Measurements from ENCODE around the gene SUPT20H. TPM values are rescaled to one million over a fixed set of nuclear protein-coding genes. Genes with fewer than 3 reads are reported as not detected.

The SUPT20H gene
- polyA plus RNA-seq, 1 donor from 2014 or later = 89.2 TPM

DNA sequence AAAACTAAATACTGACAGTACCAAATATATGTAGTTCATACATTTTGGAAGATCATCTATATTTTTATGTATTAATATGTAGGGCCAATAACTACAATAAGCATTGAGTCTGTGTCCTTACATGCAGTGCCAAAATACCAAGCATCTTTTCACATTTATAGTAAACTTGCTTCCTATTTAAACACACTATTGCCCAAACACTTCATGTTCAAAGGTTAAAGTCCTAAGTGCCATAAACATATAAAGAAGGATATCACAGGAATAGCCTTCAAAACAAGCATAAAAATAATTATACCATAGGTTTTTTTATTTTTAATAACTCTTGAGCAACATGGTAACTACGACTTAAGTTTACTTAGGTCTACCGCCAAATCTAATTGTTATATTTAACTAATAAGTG is 31.8 kb downstream of the SUPT20H start:
- no peak for TF ChIP-seq POLR2AphosphoS5 (IDR thresholded peaks at IDR 0.05)
- Histone ChIP-seq H3F3A (ENCODE audit: insufficient read depth, low read length, poor library complexity, severe bottlenecking) (no peaks in the 10 kb centered on the region), H3K9me2 (ENCODE audit: insufficient read depth, low read length) (no peaks in the 10 kb centered on the region), H4K20me1 (ENCODE audit: insufficient read depth) (no peaks in the 10 kb centered on the region), H3K79me2 (replicated peaks; ENCODE audit: insufficient read depth, low read length) (no peaks in the 10 kb centered on the region), H3K4me3 (ENCODE audit: low read length) (no peak overlapping the region), H3K9me3 (ENCODE audit: low read length) (no peaks in the 10 kb centered on the region), H3K4me2 (ENCODE audit: low read length) (no peak overlapping the region), H2AFZ (ENCODE audit: low read depth, low read length) (no peak overlapping the region), H3K9ac (ENCODE audit: low read length) (no peak overlapping the region), H3K36me3 (ENCODE audit: insufficient read depth, low read length) (peaks cover 16% of the 10 kb centered on the region), H3K27me3 (ENCODE audit: insufficient read depth, low read depth, low read length) (no peaks in the 10 kb centered on the region), H3K27ac (ENCODE audit: low read length) (no peak overlapping the region)

DNA sequence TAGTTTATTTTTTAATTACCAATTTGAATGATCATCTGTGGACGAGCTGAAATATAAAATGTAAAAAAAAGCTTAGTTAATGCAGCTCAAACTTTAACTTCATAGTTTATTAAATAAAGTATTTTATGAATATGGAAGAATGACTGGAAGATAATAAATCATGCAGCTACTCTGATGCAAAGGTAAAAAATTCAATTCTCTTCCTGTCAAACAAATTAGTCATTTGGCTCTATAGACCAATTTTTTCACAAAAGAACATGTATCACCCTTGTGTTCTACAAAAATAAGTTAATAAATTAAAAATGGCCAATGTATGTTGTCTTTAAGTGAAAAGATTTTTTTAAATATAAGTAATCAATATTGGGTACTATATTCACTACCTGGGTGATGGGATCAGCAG is 32.7 kb downstream of the SUPT20H start:
- H3F3A ChIP-seq (ENCODE audit: insufficient read depth, low read length, poor library complexity, severe bottlenecking) = no peaks in the 10 kb centered on the region
- no peaks in the 10 kb centered on the region for H4K20me1 ChIP-seq (ENCODE audit: insufficient read depth)
- H3K9me3 ChIP-seq (ENCODE audit: low read length) = no peaks in the 10 kb centered on the region
- peaks cover 15% of the 10 kb centered on the region for H3K36me3 ChIP-seq (ENCODE audit: insufficient read depth, low read length)
- no peaks in the 10 kb centered on the region for H3K9me2 ChIP-seq (ENCODE audit: insufficient read depth, low read length)
- H3K27ac ChIP-seq (ENCODE audit: low read length) = no peak overlapping the region
- TF ChIP-seq CTCF (IDR thresholded peaks at IDR 0.05; ENCODE audit: poor library complexity, severe bottlenecking) (no peak), REST (IDR thresholded peaks at IDR 0.05; ENCODE audit: borderline replicate concordance) (no peak), TAF1 (IDR thresholded peaks at IDR 0.05; ENCODE audit: low read depth) (no peak), MXI1 (conservative IDR thresholded peaks at IDR 0.05; ENCODE audit: poor library complexity, severe bottlenecking) (no peak), POLR2AphosphoS5 (IDR thresholded peaks at IDR 0.05) (no peak), SMC3 (conservative IDR thresholded peaks at IDR 0.05; ENCODE audit: poor library complexity) (no peak)
- no peak overlapping the region for H3K4me2 ChIP-seq (ENCODE audit: low read length)
- no peak overlapping the region for H2AFZ ChIP-seq (ENCODE audit: low read depth, low read length)
- H3K79me2 ChIP-seq (replicated peaks; ENCODE audit: insufficient read depth, low read length) = no peaks in the 10 kb centered on the region
- H3K27me3 ChIP-seq (ENCODE audit: insufficient read depth, low read depth, low read length) = no peaks in the 10 kb centered on the region
- no peak overlapping the region for H3K9ac ChIP-seq (ENCODE audit: low read length)
- no peak overlapping the region for H3K4me3 ChIP-seq (ENCODE audit: low read length)

DNA sequence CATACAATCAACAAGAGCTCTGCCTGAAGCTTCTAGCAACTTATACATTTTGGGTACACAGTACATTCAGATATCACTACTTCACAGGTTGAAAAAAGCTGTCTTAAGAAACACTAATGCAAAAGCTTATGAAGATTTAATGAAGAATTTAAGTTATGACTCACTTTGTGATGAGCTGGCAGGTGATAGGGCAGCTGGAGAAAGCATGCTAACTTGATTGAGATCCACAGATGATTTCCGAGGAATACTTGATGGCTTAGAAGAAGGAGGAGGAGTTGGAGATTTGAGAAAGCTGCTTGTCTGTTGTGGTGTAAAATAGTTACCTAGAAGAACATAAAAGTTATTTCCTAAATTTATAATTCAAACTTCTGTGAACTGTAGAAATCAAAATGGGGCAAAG is 35.6 kb downstream of the SUPT20H start:
- no peaks in the 10 kb centered on the region for H3K9me3 ChIP-seq (ENCODE audit: low read length)
- H3K9me2 ChIP-seq (ENCODE audit: insufficient read depth, low read length) = no peaks in the 10 kb centered on the region
- no peaks in the 10 kb centered on the region for H3F3A ChIP-seq (ENCODE audit: insufficient read depth, low read length, poor library complexity, severe bottlenecking)
- no peak overlapping the region for H3K4me3 ChIP-seq (ENCODE audit: low read length)
- no peaks in the 10 kb centered on the region for H4K20me1 ChIP-seq (ENCODE audit: insufficient read depth)
- H3K9ac ChIP-seq (ENCODE audit: low read length) = no peak overlapping the region
- no peaks in the 10 kb centered on the region for H3K79me2 ChIP-seq (replicated peaks; ENCODE audit: insufficient read depth, low read length)
- H3K27me3 ChIP-seq (ENCODE audit: insufficient read depth, low read depth, low read length) = no peaks in the 10 kb centered on the region
- TF ChIP-seq REST (IDR thresholded peaks at IDR 0.05; ENCODE audit: borderline replicate concordance) (no peak), EZH2 (IDR thresholded peaks at IDR 0.05; ENCODE audit: borderline replicate concordance, insufficient read depth, low read length, poor library complexity, severe bottlenecking) (no peak), EP300 (conservative IDR thresholded peaks at IDR 0.05; ENCODE audit: poor library complexity, severe bottlenecking) (no peak)
- no peak overlapping the region for H3K27ac ChIP-seq (ENCODE audit: low read length)
- no peak overlapping the region for H2AFZ ChIP-seq (ENCODE audit: low read depth, low read length)
- H3K4me2 ChIP-seq (ENCODE audit: low read length) = no peak overlapping the region
- H3K36me3 ChIP-seq (ENCODE audit: insufficient read depth, low read length) = peaks cover 27% of the 10 kb centered on the region

Measured in neural cell (in vitro differentiated cells).